Breast epithelium (tissue), 3 donors: ENCODE results near the gene KCTD15.

Experiments used
- POLR2A ChIP-seq: fragments of 450-650 bp; IDR thresholded peaks from one replicate; pipeline ENCODE4 v1.6.1; 2016; ENCODE audit warnings: antibody characterized with exemption, mild to moderate bottlenecking, moderate library complexity
- POLR2AphosphoS5 ChIP-seq, 3 donors: sonication (generic); formaldehyde crosslinking; IDR thresholded peaks; one replicate each; pipeline ENCODE4 v1.6.1; 2017; ENCODE audit warnings: antibody characterized with exemption in 3 of 3
- TF ChIP-seq, protein P1 (sequence below), 3 donors: fragments of 450-650 bp; IDR thresholded peaks; one replicate each; pipeline ENCODE4 v1.5.1; 2016 to 2017; ENCODE audit warnings: antibody characterized with exemption in 3 of 3, mild to moderate bottlenecking in 3 of 3, moderate library complexity in 3 of 3

DNA sequence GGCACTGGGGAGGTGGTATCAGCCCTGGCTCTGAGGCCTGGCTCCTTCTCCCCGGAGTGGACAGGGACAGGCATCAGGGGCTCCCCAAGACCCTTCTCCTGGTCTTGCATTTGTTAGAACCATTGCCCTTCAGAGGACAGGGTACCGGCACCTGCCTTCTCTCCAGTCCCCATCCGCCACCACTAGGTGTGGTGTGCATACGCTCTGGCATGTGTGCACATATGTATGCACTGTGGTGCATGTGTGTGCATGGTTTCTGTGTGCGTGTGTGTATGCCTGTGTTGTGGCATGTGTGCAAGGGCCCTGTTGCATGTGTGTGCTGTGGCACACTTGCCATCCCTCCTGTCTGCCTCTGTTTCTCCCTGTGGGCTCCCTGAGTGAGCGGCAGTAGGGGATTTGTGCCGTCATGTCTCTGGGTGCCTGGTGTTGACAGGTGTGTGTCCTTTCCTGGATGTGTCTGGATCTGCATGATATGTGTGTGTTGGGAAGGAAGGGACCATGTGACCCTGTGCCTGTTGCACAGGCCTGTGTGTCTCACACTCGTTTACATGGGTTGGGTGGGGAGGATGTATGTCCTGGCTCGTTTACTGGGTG, 9.3 kb downstream of the KCTD15 start:
- TF ChIP-seq, protein P1, sequence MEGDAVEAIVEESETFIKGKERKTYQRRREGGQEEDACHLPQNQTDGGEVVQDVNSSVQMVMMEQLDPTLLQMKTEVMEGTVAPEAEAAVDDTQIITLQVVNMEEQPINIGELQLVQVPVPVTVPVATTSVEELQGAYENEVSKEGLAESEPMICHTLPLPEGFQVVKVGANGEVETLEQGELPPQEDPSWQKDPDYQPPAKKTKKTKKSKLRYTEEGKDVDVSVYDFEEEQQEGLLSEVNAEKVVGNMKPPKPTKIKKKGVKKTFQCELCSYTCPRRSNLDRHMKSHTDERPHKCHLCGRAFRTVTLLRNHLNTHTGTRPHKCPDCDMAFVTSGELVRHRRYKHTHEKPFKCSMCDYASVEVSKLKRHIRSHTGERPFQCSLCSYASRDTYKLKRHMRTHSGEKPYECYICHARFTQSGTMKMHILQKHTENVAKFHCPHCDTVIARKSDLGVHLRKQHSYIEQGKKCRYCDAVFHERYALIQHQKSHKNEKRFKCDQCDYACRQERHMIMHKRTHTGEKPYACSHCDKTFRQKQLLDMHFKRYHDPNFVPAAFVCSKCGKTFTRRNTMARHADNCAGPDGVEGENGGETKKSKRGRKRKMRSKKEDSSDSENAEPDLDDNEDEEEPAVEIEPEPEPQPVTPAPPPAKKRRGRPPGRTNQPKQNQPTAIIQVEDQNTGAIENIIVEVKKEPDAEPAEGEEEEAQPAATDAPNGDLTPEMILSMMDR (IDR thresholded peaks at IDR 0.05): no peak
- no peak for TF ChIP-seq POLR2AphosphoS5 (IDR thresholded peaks at IDR 0.05)
- no peak for TF ChIP-seq POLR2A
